IPS-NIHi7 (cell line): ENCODE measurements around the gene ILDR2.
A peak's percentile ranks its signal among the peaks of the same experiment; 100 is the strongest.

Experiments used
- DNase-seq: peaks from one replicate; pipeline ENCODE4 v3.0.0; 2012; ENCODE audit warnings: mixed read lengths; ENCODE audit errors: extremely low spot score

The ILDR2 gene

GRCh38 chr1:166969074-166969677 lies 6.2 kb downstream of the ILDR2 start:
- DNase-seq = no peak

- no peak for DNase-seq
These were observed 14.4 kb downstream of the ILDR2 start for GRCh38 chr1:166960858-166961474.

- no peak for DNase-seq
These were observed 18.5 kb downstream of the ILDR2 start for GRCh38 chr1:166956872-166957271.

GRCh38 chr1:166956057-166956850 lies 19.1 kb downstream of the ILDR2 start:
- no peak for DNase-seq

GRCh38 chr1:166953491-166953890 lies 21.8 kb downstream of the ILDR2 start:
- DNase-seq = no peak

GRCh38 chr1:166952002-166952746 lies 23.2 kb downstream of the ILDR2 start:
- peak; percentile 54 for DNase-seq

- no peak for DNase-seq
These were observed 24.3 kb downstream of the ILDR2 start for GRCh38 chr1:166951050-166951449.

- DNase-seq = peak; percentile 43
These were observed 25.2 kb downstream of the ILDR2 start for GRCh38 chr1:166950156-166950555.

GRCh38 chr1:166948856-166949350 lies 26.4 kb downstream of the ILDR2 start:
- DNase-seq = no peak

- DNase-seq = peak; percentile 78
These were observed 27.8 kb downstream of the ILDR2 start for GRCh38 chr1:166947398-166948043.

GRCh38 chr1:166944186-166944967 lies 31.0 kb downstream of the ILDR2 start:
- no peak for DNase-seq

- no peak for DNase-seq
These were observed 35.5 kb downstream of the ILDR2 start for GRCh38 chr1:166939741-166940375.

- DNase-seq = no peak
These were observed 37.4 kb downstream of the ILDR2 start for GRCh38 chr1:166937962-166938361.

- DNase-seq = no peak
These were observed 38.0 kb downstream of the ILDR2 start for GRCh38 chr1:166937329-166937728.

GRCh38 chr1:166933633-166934032 lies 41.7 kb downstream of the ILDR2 start:
- DNase-seq = no peak

- DNase-seq = no peak
These were observed 42.2 kb downstream of the ILDR2 start for GRCh38 chr1:166933140-166933539.

- no peak for DNase-seq
These were observed 45.4 kb downstream of the ILDR2 start for GRCh38 chr1:166929911-166930310.

- DNase-seq = no peak
These were observed 47.6 kb downstream of the ILDR2 start for GRCh38 chr1:166927701-166928100.

GRCh38 chr1:166925810-166926478 lies 49.4 kb downstream of the ILDR2 start:
- DNase-seq = peak; percentile 47
